GM10266 (cell line): ENCODE measurements around the gene PLD5.

Experiments
- DNase-seq: peaks from one replicate; pipeline ENCODE4 v3.0.0; 2012; ENCODE audit errors: extremely low spot score
- CTCF ChIP-seq: IDR thresholded peaks from 2 replicates; pipeline ENCODE4 v1.5.1; 2012; ENCODE audit warnings: mild to moderate bottlenecking, low read depth; ENCODE audit not compliant: control insufficient read depth, insufficient read depth; ENCODE audit errors: missing control alignments

The PLD5 gene

GRCh38 chr1:242209063-242209462 lies 315.4 kb downstream of the PLD5 start:
- no peak for DNase-seq
- TF ChIP-seq CTCF = no peak

- TF ChIP-seq CTCF = no peak
- DNase-seq = no peak
These were observed 316.5 kb downstream of the PLD5 start for GRCh38 chr1:242208021-242208420.

GRCh38 chr1:242206994-242207393 lies 317.5 kb downstream of the PLD5 start:
- DNase-seq = no peak
- TF ChIP-seq CTCF = no peak

GRCh38 chr1:242205622-242206489 lies 318.6 kb downstream of the PLD5 start:
- no peak for TF ChIP-seq CTCF
- no peak for DNase-seq

GRCh38 chr1:242203262-242203661 lies 321.2 kb downstream of the PLD5 start:
- no peak for DNase-seq
- TF ChIP-seq CTCF = no peak

GRCh38 chr1:242201090-242201489 lies 323.4 kb downstream of the PLD5 start:
- no peak for DNase-seq
- TF ChIP-seq CTCF = no peak

GRCh38 chr1:242199776-242200458 lies 324.6 kb downstream of the PLD5 start:
- DNase-seq = no peak
- TF ChIP-seq CTCF = no peak
